WI38 (cell line): ENCODE results near the gene TBXA2R.

Source experiments
- H3K4me3 ChIP-seq: 2 replicates; pipeline ENCODE4 v1.5.1; 2011; ENCODE audit warnings: low read depth, mild to moderate bottlenecking, control low read depth, low read length
- TF ChIP-seq, protein P1 (sequence below): IDR thresholded peaks from 2 replicates; pipeline ENCODE4 v1.5.1; 2012; ENCODE audit warnings: low read depth, mild to moderate bottlenecking, control low read depth, low read length

Gene TBXA2R

DNA sequence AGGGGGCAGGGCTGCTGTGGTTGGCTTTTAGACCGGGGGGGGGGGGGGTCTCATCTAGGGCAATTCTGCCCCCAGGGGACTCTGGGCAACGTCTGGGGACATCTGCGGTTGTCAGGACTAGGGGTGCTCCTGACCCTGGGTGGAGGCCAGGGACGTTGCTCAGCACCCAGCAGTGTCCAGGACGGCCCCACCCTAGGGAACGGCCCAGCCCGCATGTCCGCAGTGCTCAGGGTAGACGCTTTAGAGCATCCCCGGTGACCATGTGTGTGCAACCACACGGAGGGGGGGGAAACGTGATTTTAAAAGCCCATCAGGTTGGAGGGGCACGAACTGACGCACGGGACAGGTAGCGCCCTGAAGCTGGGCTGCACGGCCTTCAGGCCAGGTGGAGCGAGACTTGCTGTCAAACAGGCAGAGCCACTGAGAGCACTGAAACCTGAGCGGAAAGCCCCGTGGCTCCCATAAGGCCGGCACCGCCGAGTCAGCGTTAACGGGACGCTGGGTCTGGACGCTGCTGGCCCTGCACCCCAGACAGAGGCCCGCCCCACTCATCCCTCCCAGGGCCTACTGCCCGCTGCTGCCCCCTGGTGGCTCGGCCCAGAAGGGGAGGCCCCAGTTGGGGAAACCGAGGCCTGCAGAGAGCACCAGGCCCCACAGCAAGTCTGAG, 11.6 kb upstream of the TBXA2R start:
- no peak overlapping the region for H3K4me3 ChIP-seq
- TF ChIP-seq, protein P1, sequence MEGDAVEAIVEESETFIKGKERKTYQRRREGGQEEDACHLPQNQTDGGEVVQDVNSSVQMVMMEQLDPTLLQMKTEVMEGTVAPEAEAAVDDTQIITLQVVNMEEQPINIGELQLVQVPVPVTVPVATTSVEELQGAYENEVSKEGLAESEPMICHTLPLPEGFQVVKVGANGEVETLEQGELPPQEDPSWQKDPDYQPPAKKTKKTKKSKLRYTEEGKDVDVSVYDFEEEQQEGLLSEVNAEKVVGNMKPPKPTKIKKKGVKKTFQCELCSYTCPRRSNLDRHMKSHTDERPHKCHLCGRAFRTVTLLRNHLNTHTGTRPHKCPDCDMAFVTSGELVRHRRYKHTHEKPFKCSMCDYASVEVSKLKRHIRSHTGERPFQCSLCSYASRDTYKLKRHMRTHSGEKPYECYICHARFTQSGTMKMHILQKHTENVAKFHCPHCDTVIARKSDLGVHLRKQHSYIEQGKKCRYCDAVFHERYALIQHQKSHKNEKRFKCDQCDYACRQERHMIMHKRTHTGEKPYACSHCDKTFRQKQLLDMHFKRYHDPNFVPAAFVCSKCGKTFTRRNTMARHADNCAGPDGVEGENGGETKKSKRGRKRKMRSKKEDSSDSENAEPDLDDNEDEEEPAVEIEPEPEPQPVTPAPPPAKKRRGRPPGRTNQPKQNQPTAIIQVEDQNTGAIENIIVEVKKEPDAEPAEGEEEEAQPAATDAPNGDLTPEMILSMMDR = peak; percentile 94

DNA sequence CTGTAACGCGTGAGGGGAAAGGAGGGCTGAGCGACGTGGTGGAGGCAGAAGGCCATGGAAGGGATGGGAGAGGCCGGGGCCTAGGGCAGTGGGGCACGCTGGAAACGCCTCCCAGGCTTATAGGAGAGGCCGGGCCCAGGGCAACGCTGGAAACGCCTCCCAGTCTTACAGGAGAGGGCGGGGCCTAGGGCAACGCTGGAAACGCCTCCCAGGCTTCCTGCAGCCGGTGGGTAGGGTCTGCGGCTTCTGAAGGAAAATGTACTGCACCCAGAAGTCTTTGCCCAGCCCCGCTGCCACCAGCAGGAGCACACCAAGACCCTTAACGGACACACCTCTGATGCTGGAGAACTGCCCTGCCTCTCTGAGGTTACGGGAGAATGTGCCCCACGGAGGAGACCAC, 10.8 kb upstream of the TBXA2R start:
- no peak overlapping the region for H3K4me3 ChIP-seq
- TF ChIP-seq, protein P1 = no peak

GRCh38 chr19:3615524-3616135, 9.0 kb upstream of the TBXA2R start:
- H3K4me3 ChIP-seq = no peak overlapping the region
- TF ChIP-seq, protein P1 = no peak

GRCh38 chr19:3614858-3615505, 8.3 kb upstream of the TBXA2R start:
- H3K4me3 ChIP-seq = no peak overlapping the region
- TF ChIP-seq, protein P1 = no peak

DNA sequence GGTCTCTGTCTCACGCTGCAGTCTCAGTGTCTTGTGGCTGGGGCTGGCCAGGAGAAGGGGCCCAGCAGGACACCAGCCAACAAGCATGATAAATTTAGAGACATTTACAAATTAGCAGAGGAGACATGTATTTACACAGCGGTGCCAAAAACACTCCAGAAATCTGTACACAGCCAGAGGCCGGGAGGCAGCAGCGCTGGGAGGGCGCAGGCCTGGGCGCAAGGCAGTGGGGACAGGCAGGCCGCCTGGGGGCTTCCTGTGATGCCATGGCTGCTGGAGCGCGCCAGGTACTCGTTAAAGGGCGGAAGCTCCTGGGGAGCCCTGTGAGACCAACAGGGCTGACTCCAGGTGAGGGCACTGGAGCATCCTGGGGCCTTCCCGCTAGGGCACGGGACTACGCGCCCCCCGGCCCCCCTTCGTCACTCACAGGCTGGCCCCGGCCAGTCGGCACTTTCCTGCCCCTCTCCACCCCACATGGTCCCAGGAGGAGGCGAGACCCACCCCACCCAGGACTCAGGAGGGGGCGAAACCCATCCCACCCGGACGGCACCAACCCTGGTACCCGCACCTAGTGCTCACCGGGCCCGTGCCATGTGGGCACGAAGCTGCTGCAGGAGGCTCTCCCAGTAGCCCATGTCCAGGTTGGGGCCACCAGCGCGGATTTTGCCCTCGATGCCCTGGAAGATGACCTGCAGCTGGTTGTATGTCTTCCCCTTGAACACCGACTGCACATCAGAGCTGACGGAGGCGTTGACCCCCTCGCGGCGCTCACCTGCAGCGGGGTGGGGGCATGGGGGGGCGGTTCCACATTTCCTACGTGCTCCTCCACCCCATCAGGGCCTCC, 7.4 kb upstream of the TBXA2R start:
- H3K4me3 ChIP-seq = no peak overlapping the region
- TF ChIP-seq, protein P1 = no peak

DNA sequence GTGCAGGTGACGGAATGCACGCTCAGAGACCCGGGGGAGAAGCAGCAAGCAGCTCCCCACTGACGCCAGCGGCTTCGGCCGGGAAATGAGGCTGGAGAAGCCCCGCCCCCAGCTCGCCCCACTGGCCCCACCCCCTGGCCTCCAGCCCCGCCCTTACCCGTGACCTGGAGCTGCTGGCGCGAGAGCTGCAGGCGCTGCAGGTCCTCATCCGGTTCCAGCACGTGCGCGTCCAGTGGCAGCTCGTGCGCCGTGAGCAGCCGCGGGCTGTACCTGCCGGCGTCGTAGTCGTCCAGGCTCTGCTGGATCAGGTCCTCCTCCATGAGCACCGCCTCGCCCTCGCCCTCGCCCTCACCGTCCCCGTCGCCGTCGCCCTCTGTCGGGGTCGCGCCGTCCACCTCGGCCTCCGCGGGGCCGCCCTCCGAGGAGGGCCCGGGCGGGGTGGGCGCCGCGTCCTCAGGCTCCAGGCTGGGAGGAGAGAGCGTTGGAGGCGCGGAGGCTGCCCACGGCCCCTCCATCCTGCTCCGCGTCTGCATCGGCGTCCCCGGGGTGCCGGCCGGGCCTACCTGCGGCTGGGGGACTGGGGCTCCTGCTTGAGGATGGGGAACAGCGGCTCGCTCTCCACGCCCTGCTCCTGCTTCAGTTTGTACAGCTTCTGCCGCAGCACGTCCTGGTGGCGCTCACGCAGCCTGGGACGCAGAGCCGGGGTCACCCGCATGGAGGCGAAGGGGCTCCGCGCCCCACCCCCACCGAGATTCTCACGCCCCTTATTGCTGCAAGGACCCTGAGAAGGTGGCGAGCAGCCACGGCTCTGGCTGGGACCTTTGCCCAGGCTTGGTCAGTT, 6.4 kb upstream of the TBXA2R start:
- TF ChIP-seq, protein P1 = no peak
- H3K4me3 ChIP-seq = no peak overlapping the region
